GM23338 (cell line): Measurements from ENCODE around the gene KAZN. TPM values are rescaled to one million over a fixed set of nuclear protein-coding genes. Genes with fewer than 3 reads are reported as not detected.

Experiments
- ATAC-seq: fragments of 200-7000 bp; cut with Tn5 transposase; 3 replicates; pipeline ENCODE4 v1.9.1; 2020
- DNase-seq: peaks from one replicate; pipeline ENCODE4 v3.0.0-alpha.2; 2015; ENCODE audit warnings: low spot score
- H2AFZ ChIP-seq: fragments of 200-600 bp; sonication (generic); 2 replicates; pipeline ENCODE4 v1.8.0; 2016; ENCODE audit warnings: antibody characterized with exemption, mild to moderate bottlenecking, moderate library complexity
- H3F3A ChIP-seq: fragments of 200-600 bp; sonication (generic); replicated peaks from 2 replicates; pipeline ENCODE4 v1.8.0; 2017; ENCODE audit warnings: antibody characterized with exemption, mixed run types, low read depth
- H3K27ac ChIP-seq: fragments of 200-600 bp; sonication (generic); 2 replicates; pipeline ENCODE4 v1.6.1; 2016; ENCODE audit warnings: low read depth
- H3K27me3 ChIP-seq: fragments of 200-600 bp; sonication (generic); 2 replicates; pipeline ENCODE4 v1.8.0; 2016; ENCODE audit warnings: mild to moderate bottlenecking, mixed run types, moderate library complexity; ENCODE audit not compliant: insufficient read depth
- H3K36me3 ChIP-seq: fragments of 200-600 bp; sonication (generic); 2 replicates; pipeline ENCODE4 v1.8.0; 2016; ENCODE audit warnings: mild to moderate bottlenecking; ENCODE audit not compliant: insufficient read depth
- H3K4me1 ChIP-seq: fragments of 200-600 bp; sonication (generic); 2 replicates; pipeline ENCODE4 v1.8.0; 2016; ENCODE audit warnings: mild to moderate bottlenecking, moderate library complexity; ENCODE audit not compliant: insufficient read depth
- H3K4me2 ChIP-seq: fragments of 200-600 bp; sonication (generic); 2 replicates; pipeline ENCODE4 v1.7.1; 2017; ENCODE audit warnings: mixed run types
- H3K4me3 ChIP-seq: fragments of 200-600 bp; sonication (generic); 2 replicates; pipeline ENCODE4 v1.6.1; 2016; ENCODE audit warnings: mixed run types
- H3K79me2 ChIP-seq: fragments of 200-600 bp; sonication (generic); replicated peaks from 2 replicates; pipeline ENCODE4 v1.8.0; 2017; ENCODE audit warnings: mild to moderate bottlenecking; ENCODE audit not compliant: insufficient read depth
- H3K9me2 ChIP-seq: fragments of 200-600 bp; sonication (generic); 2 replicates; pipeline ENCODE4 v1.8.0; 2017; ENCODE audit not compliant: insufficient read depth
- H4K20me1 ChIP-seq: fragments of 200-600 bp; sonication (generic); replicated peaks from 2 replicates; pipeline ENCODE4 v1.8.0; 2017; ENCODE audit warnings: mild to moderate bottlenecking; ENCODE audit not compliant: insufficient read depth
- H3K27ac Mint-ChIP-seq: 2 replicates; pipeline ENCODE4 v1.8.0; 2020; ENCODE audit warnings: inconsistent platforms, mild to moderate bottlenecking, moderate library complexity, mixed read lengths
- H3K27me3 Mint-ChIP-seq: 3 replicates; pipeline ENCODE4 v1.8.0; 2022; ENCODE audit warnings: low read depth, mild to moderate bottlenecking, moderate library complexity, mixed read lengths, inconsistent platforms; ENCODE audit not compliant: insufficient read depth, poor library complexity
- H3K36me3 Mint-ChIP-seq: 3 replicates; pipeline ENCODE4 v1.8.0; 2021; ENCODE audit warnings: low read depth, mild to moderate bottlenecking, inconsistent platforms, moderate library complexity, mixed read lengths
- H3K4me1 Mint-ChIP-seq: 3 replicates; pipeline ENCODE4 v1.8.0; 2020; ENCODE audit warnings: mild to moderate bottlenecking, inconsistent platforms, mixed read lengths
- H3K4me3 Mint-ChIP-seq: 3 replicates; pipeline ENCODE4 v1.8.0; 2021; ENCODE audit warnings: moderate library complexity, mild to moderate bottlenecking, inconsistent platforms, mixed read lengths
- H3K9me3 Mint-ChIP-seq: 3 replicates; pipeline ENCODE4 v1.8.0; 2020; ENCODE audit warnings: moderate library complexity, mild to moderate bottlenecking, inconsistent platforms, mixed read lengths
- CREB1 ChIP-seq: fragments of 250-450 bp; sonication (Bioruptor Pico); IDR thresholded peaks from 2 replicates; pipeline ENCODE4 v1.5.0; 2020; ENCODE audit warnings: low read depth, mild to moderate bottlenecking, moderate library complexity
- CTCF ChIP-seq, 2 experiments: fragments of 200-600 bp in 1 of 2; sonication (generic) in 1 of 2; conservative IDR thresholded peaks; 2 replicates each; pipeline versions ENCODE4 v1.5.1 to v1.6.1; 2016 to 2017; ENCODE audit warnings: antibody characterized with exemption in 2 of 2, low read depth in 2 of 2, mild to moderate bottlenecking in 2 of 2, moderate library complexity in 1 of 2
- EZH2 ChIP-seq: fragments of 200-600 bp; sonication (generic); IDR thresholded peaks from one replicate; pipeline ENCODE4 v1.8.0; 2017; ENCODE audit warnings: antibody characterized with exemption, mild to moderate bottlenecking, low read depth; ENCODE audit not compliant: unreplicated experiment
- EZH2phosphoT487 ChIP-seq: fragments of 200-600 bp; sonication (generic); IDR thresholded peaks from one replicate; pipeline ENCODE4 v1.8.1; 2018; ENCODE audit warnings: antibody characterized with exemption; ENCODE audit not compliant: unreplicated experiment
- REST ChIP-seq: IDR thresholded peaks from one replicate; pipeline ENCODE4 v1.6.1; 2018; ENCODE audit warnings: antibody characterized with exemption; ENCODE audit not compliant: unreplicated experiment
- STAT1 ChIP-seq: IDR thresholded peaks from one replicate; pipeline ENCODE4 v1.6.1; 2016; ENCODE audit warnings: antibody characterized with exemption; ENCODE audit not compliant: unreplicated experiment
- ZNF331 ChIP-seq: fragments of 250-450 bp; sonication (Bioruptor Pico); IDR thresholded peaks from 2 replicates; pipeline ENCODE4 v1.5.0; 2020; ENCODE audit warnings: low read depth, mild to moderate bottlenecking, moderate library complexity
- ZNF462 ChIP-seq: fragments of 250-450 bp; sonication (Bioruptor Pico); IDR thresholded peaks from 2 replicates; pipeline ENCODE4 v1.5.0; 2020; ENCODE audit warnings: mild to moderate bottlenecking, moderate library complexity
- polyA plus RNA-seq: library from polyadenylated mRNA; unstranded; fragments of >200 nt; fragmentation: Nextera tagmentation; extraction: Ambion mirVana; gene quantifications from 2 replicates; pipeline ENCODE4 v1.2.1, GENCODE V29; 2016
- total RNA-seq: library from RNA; depleted of rRNA; stranded (reverse); fragments of >200 nt; shearing (Covaris generic); gene quantifications from 2 replicates; pipeline ENCODE4 v1.2.3, GENCODE V29; 2014

The KAZN gene
- total and polyA plus RNA-seq, 2 experiments from 2014 or later, result 9.9 to 15.0 TPM

DNA sequence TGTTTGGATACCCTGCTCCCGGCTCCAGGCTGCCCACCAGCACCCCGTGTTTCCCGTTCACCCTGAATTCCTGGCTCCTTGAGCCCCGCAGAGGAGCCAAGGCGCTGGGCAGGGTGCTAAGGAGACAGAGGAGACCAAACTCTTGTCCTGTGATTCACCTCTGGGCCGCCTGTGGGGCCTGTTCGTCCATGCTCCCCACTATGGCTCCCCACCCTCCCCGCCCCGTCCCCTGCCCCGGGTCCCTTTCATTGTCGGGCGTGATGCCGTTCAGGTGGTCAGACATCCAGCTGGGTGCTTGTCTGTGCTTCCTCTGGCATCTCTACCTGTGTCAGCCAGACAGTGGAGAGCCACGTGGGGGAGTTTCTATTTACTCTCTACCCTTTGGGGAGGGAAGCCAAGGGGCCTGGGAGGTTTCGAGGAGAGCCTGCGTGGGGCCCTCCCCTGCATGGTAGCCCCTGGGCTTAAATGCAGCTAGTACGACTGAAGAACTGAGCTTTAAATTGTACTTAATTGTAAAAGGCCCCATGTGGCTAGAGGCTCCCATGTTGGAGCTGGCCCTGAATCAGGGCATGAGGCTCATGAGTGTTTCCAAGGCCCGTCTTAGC, 333.7 kb downstream of the KAZN start:
- ATAC-seq, result no peak
- H3K4me1 Mint-ChIP-seq, result peaks cover 7% of the 10 kb centered on the region
- no peaks in the 10 kb centered on the region for H3K9me3 Mint-ChIP-seq
- no peaks in the 10 kb centered on the region; the same call in 1 of the 2 replicates for H4K20me1 ChIP-seq
- no peak overlapping the region; the same call in 1 of the 2 replicates for H3K27ac Mint-ChIP-seq
- DNase-seq, result no peak
- peaks cover 7% of the 10 kb centered on the region; the same call in 1 of the 2 replicates for H3K27me3 ChIP-seq
- H3K27ac ChIP-seq, result no peak overlapping the region
- peaks cover 20% of the 10 kb centered on the region for H3K27me3 Mint-ChIP-seq
- 0 out of 2 replicates have a peak, but pooled peaks cover 6% of the 10 kb centered on the region for H3K79me2 ChIP-seq
- no peaks in the 10 kb centered on the region for H3K9me2 ChIP-seq
- TF ChIP-seq CREB1 (CRISPR knock-in tag), result no peak
- TF ChIP-seq ZNF331 (CRISPR knock-in tag), result no peak
- no peak for TF ChIP-seq CTCF (conservative IDR thresholded peaks at IDR 0.05; ENCODE audit: low read depth in 2 of 2)
- TF ChIP-seq STAT1, result no peak
- TF ChIP-seq REST, result no peak
- no peak for TF ChIP-seq EZH2
- no peaks in the 10 kb centered on the region for H3K36me3 Mint-ChIP-seq
- no peaks in the 10 kb centered on the region for H3F3A ChIP-seq
- no peak overlapping the region for H3K4me2 ChIP-seq
- no peak overlapping the region for H3K4me3 Mint-ChIP-seq
- H3K36me3 ChIP-seq, result no peaks in the 10 kb centered on the region
- no peak overlapping the region for H3K4me3 ChIP-seq
- no peaks in the 10 kb centered on the region for H3K4me1 ChIP-seq
- no peak overlapping the region for H2AFZ ChIP-seq

GRCh38 chr1:14934867-14935266, 336.4 kb downstream of the KAZN start:
- no peaks in the 10 kb centered on the region; the same call in 1 of the 2 replicates for H4K20me1 ChIP-seq
- H3K27ac Mint-ChIP-seq, result no peak overlapping the region
- H3K36me3 Mint-ChIP-seq, result no peaks in the 10 kb centered on the region
- no peaks in the 10 kb centered on the region for H3K4me1 ChIP-seq
- H3K4me3 Mint-ChIP-seq, result no peak overlapping the region
- no peaks in the 10 kb centered on the region for H3F3A ChIP-seq
- no peak overlapping the region for H3K4me2 ChIP-seq
- H3K36me3 ChIP-seq, result no peaks in the 10 kb centered on the region
- peaks cover 5% of the 10 kb centered on the region; the same call in 2 of the 3 replicates for H3K4me1 Mint-ChIP-seq
- H3K27ac ChIP-seq, result no peak overlapping the region
- H3K79me2 ChIP-seq, result no peaks in the 10 kb centered on the region
- H3K9me2 ChIP-seq, result no peaks in the 10 kb centered on the region
- H3K4me3 ChIP-seq, result no peak overlapping the region
- H3K27me3 Mint-ChIP-seq, result peaks cover 8% of the 10 kb centered on the region
- H3K9me3 Mint-ChIP-seq, result no peaks in the 10 kb centered on the region
- ATAC-seq (no peak), DNase-seq (no peak)
- no peak overlapping the region for H2AFZ ChIP-seq
- no peaks in the 10 kb centered on the region for H3K27me3 ChIP-seq
- TF ChIP-seq EZH2phosphoT487, result no peak
- TF ChIP-seq ZNF331 (CRISPR knock-in tag), result no peak
- no peak for TF ChIP-seq ZNF462 (CRISPR knock-in tag)
